ENCODE measurements around the gene PRG2. TPM values are rescaled to one million over a fixed set of nuclear protein-coding genes. Genes with fewer than 3 reads are reported as not detected.
A peak's percentile ranks its signal among the peaks of the same experiment; 100 is the strongest.

Gene PRG2
- total RNA-seq, 1 experiment from 2014 or later: 0.57 TPM

GRCh38 chr11:57349491-57350274, 40.8 kb downstream of the PRG2 start:
- no peaks in the 10 kb centered on the region for H3K36me3 Mint-ChIP-seq
- H3K27ac Mint-ChIP-seq: no peak overlapping the region
- CTCF ChIA-PET: interaction anchor here (0.6 to 2.9 kb wide), 22 partner anchors 10 to 399 kb away, joined by 3 to 16 read pairs (median 4); partner anchors contain the start of gene P2RX3
- ATAC-seq (peak; percentile 78), DNase-seq (ENCODE audit: low spot score) (peak; percentile 94)
- H3K9me3 Mint-ChIP-seq: peaks cover 6% of the 10 kb centered on the region; the same call in 1 of the 2 replicates
- TF ChIP-seq CTCF (IDR thresholded peaks at IDR 0.05) (peak; percentile 98), FOXP1 (CRISPR knock-in tag; IDR thresholded peaks at IDR 0.05; ENCODE audit: borderline replicate concordance) (0 out of 2 replicates have a peak, but pooled peaks have one; percentile 16), RELA (CRISPR knock-in tag; IDR thresholded peaks at IDR 0.05; ENCODE audit: borderline replicate concordance) (no peak), MAX (CRISPR knock-in tag; IDR thresholded peaks at IDR 0.05) (peak; percentile 29; the same call in 1 of the 2 replicates), ZNF317 (CRISPR knock-in tag; IDR thresholded peaks at IDR 0.05; ENCODE audit: borderline replicate concordance, low read depth) (no peak), NFE2L1 (CRISPR knock-in tag; IDR thresholded peaks at IDR 0.05) (0 out of 2 replicates have a peak, but pooled peaks have one; percentile 52), GRHL2 (CRISPR knock-in tag; IDR thresholded peaks at IDR 0.05; ENCODE audit: insufficient replicate concordance, severe bottlenecking) (no peak), HMGXB4 (CRISPR knock-in tag; IDR thresholded peaks at IDR 0.05) (peak; percentile 57; the same call in 1 of the 2 replicates), TP53 (CRISPR knock-in tag; IDR thresholded peaks at IDR 0.05) (0 out of 2 replicates have a peak, but pooled peaks have one; percentile 14), E2F5 (CRISPR knock-in tag; IDR thresholded peaks at IDR 0.05) (0 out of 2 replicates have a peak, but pooled peaks have one; percentile 21)
- POLR2A ChIA-PET: interaction anchor here (0.6 to 0.7 kb wide), 2 partner anchors 77 to 107 kb away, joined by 3 to 4 read pairs; no protein-coding TSS in a partner anchor
- peaks cover 23% of the 10 kb centered on the region for H3K4me1 Mint-ChIP-seq
- H3K27me3 Mint-ChIP-seq (ENCODE audit: low read depth): peaks cover 7% of the 10 kb centered on the region; the same call in 1 of the 2 replicates
- peak overlapping the region; percentile 69 for H3K4me3 Mint-ChIP-seq

GRCh38 chr11:57348636-57349313, 41.7 kb downstream of the PRG2 start:
- ChIA-PET CTCF (interaction anchor here (0.8 to 2.9 kb wide), 9 partner anchors 9 to 179 kb away, joined by 3 to 13 read pairs (median 5); partner anchors contain the start of gene P2RX3), POLR2A (no interaction called here)
- Mint-ChIP-seq H3K4me3 (no peak overlapping the region), H3K4me1 (peaks cover 26% of the 10 kb centered on the region), H3K9me3 (peaks cover 6% of the 10 kb centered on the region; the same call in 1 of the 2 replicates), H3K27ac (no peak overlapping the region), H3K36me3 (no peaks in the 10 kb centered on the region), H3K27me3 (ENCODE audit: low read depth) (peaks cover 11% of the 10 kb centered on the region; the same call in 1 of the 2 replicates)
- TF ChIP-seq ZNF121 (CRISPR knock-in tag; IDR thresholded peaks at IDR 0.05) (no peak), NFATC4 (CRISPR knock-in tag; IDR thresholded peaks at IDR 0.05) (no peak), IRF1 (CRISPR knock-in tag; IDR thresholded peaks at IDR 0.05) (no peak), USF1 (CRISPR knock-in tag; IDR thresholded peaks at IDR 0.05) (no peak), TP53 (CRISPR knock-in tag; IDR thresholded peaks at IDR 0.05) (no peak), ATF2 (CRISPR knock-in tag; IDR thresholded peaks at IDR 0.05; ENCODE audit: borderline replicate concordance, low read depth) (no peak), AR (CRISPR knock-in tag; IDR thresholded peaks at IDR 0.05) (no peak), KAT7 (CRISPR knock-in tag; IDR thresholded peaks at IDR 0.05; ENCODE audit: borderline replicate concordance) (no peak), IRF2 (CRISPR knock-in tag; IDR thresholded peaks at IDR 0.05; ENCODE audit: borderline replicate concordance, low read depth) (no peak), USF2 (CRISPR knock-in tag; IDR thresholded peaks at IDR 0.05) (no peak)
- ATAC-seq (no peak), DNase-seq (ENCODE audit: low spot score) (no peak)

Data from WTC11 (cell line).